SK-N-SH (cell line): Measurements from ENCODE around the gene PTPN5. TPM values are rescaled to one million over a fixed set of nuclear protein-coding genes. Genes with fewer than 3 reads are reported as not detected.

Experiments
- CTCF ChIA-PET: fragments of 300-600, 350-600 bp; formaldehyde crosslinking; extraction: SDS; loops from one replicate; lab custom pipeline; 2021; lab: Yijun Ruan, JAX
- POLR2A ChIA-PET: fragments of 350-600 bp; sonication (Branson Sonifier 250); formaldehyde crosslinking; extraction: SDS; loops from one replicate; lab custom pipeline; 2020; ENCODE audit warnings: antibody characterized with exemption, inconsistent platforms; lab: Yijun Ruan, JAX
- DNase-seq: peaks from one replicate; pipeline ENCODE4 v3.0.0; 2012
- H2AFZ ChIP-seq: fragments of 200-600 bp; sonication (generic); 2 replicates; pipeline ENCODE4 v1.8.1; 2016; ENCODE audit warnings: antibody characterized with exemption, mild to moderate bottlenecking, low read depth
- H3F3A ChIP-seq: fragments of 200-600 bp; sonication (generic); replicated peaks from 2 replicates; pipeline ENCODE3; 2016; ENCODE audit warnings: antibody characterized with exemption, mild to moderate bottlenecking; ENCODE audit not compliant: insufficient read depth
- H3K27ac ChIP-seq, 2 experiments: fragments of 200-500 bp in 1 of 2; fragments of 200-600 bp in 1 of 2; sonication (Bioruptor generic) in 1 of 2; sonication (generic), shearing (Covaris generic) in 1 of 2; 2 replicates each; pipeline versions ENCODE4 v1.5.1 to v1.6.1; 2014 to 2016; ENCODE audit warnings: low read depth in 2 of 2, inconsistent platforms in 1 of 2, low read length in 1 of 2, mild to moderate bottlenecking in 1 of 2, mixed read lengths in 1 of 2
- H3K27me3 ChIP-seq: fragments of 200-600 bp; sonication (generic), shearing (Covaris generic); 2 replicates; pipeline ENCODE4 v1.6.1; 2016; ENCODE audit warnings: mixed run types; ENCODE audit not compliant: insufficient read depth
- H3K36me3 ChIP-seq, 2 experiments: fragments of 200-500 bp in 1 of 2; fragments of 200-600 bp in 1 of 2; sonication (Bioruptor generic) in 1 of 2; sonication (generic) in 1 of 2; replicated peaks in 1 of 2; 2 replicates each; pipeline versions ENCODE3 to v1.5.1; 2014 to 2016; ENCODE audit warnings: low read length in 1 of 2, mild to moderate bottlenecking in 1 of 2; ENCODE audit not compliant: insufficient read depth in 2 of 2, control insufficient read depth in 1 of 2
- H3K4me1 ChIP-seq, 2 experiments: fragments of 200-500 bp in 1 of 2; fragments of 200-600 bp in 1 of 2; sonication (Bioruptor generic) in 1 of 2; sonication (generic), shearing (Covaris generic) in 1 of 2; 2 replicates each; pipeline versions ENCODE4 v1.5.1 to v1.6.1; 2014 to 2016; ENCODE audit warnings: low read depth in 1 of 2, low read length in 1 of 2, mixed run types in 1 of 2; ENCODE audit not compliant: insufficient read depth in 2 of 2, control insufficient read depth in 1 of 2
- H3K4me2 ChIP-seq: fragments of 200-600 bp; sonication (generic), shearing (Covaris generic); 2 replicates; pipeline ENCODE4 v1.6.1; 2017; ENCODE audit warnings: mixed run types
- H3K4me3 ChIP-seq, 2 experiments: fragments of 200-500 bp in 1 of 2; fragments of 200-600 bp in 1 of 2; sonication (Bioruptor generic) in 1 of 2; sonication (generic), shearing (Covaris generic) in 1 of 2; 2 replicates each; pipeline versions ENCODE4 v1.5.1 to v1.8.1; 2014 to 2016; ENCODE audit warnings: low read depth in 2 of 2, inconsistent platforms in 1 of 2, low read length in 1 of 2, mild to moderate bottlenecking in 1 of 2, mixed read lengths in 1 of 2, moderate library complexity in 1 of 2
- H3K79me2 ChIP-seq: fragments of 200-600 bp; sonication (generic); 2 replicates; pipeline ENCODE4 v1.8.1; 2017; ENCODE audit warnings: mild to moderate bottlenecking; ENCODE audit not compliant: insufficient read depth
- H3K9ac ChIP-seq: fragments of 200-600 bp; sonication (generic); 2 replicates; pipeline ENCODE4 v1.6.1; 2017; ENCODE audit warnings: mixed run types
- H3K9me2 ChIP-seq: fragments of 200-600 bp; sonication (generic); 2 replicates; pipeline ENCODE4 v1.6.1; 2017; ENCODE audit warnings: mixed run types
- H3K9me3 ChIP-seq: fragments of 200-600 bp; sonication (generic); 2 replicates; pipeline ENCODE4 v1.6.1; 2017; ENCODE audit warnings: mixed run types, mild to moderate bottlenecking, moderate library complexity
- H4K20me1 ChIP-seq: fragments of 200-600 bp; sonication (generic); 2 replicates; pipeline ENCODE4 v1.6.1; 2017; ENCODE audit warnings: mild to moderate bottlenecking, mixed run types; ENCODE audit not compliant: insufficient read depth
- EP300 ChIP-seq, 2 experiments: IDR thresholded peaks; 2 replicates each; pipeline versions ENCODE4 v1.4.0 to v1.6.1; 2012; ENCODE audit warnings: borderline replicate concordance in 1 of 2, low read depth in 1 of 2, low read length in 1 of 2
- EZH2phosphoT487 ChIP-seq: fragments of 200-600 bp; sonication (generic); IDR thresholded peaks from 2 replicates; pipeline ENCODE4 v1.6.1; 2017; ENCODE audit warnings: low read depth, mixed run types, mild to moderate bottlenecking, antibody characterized with exemption, moderate library complexity, borderline replicate concordance
- GABPA ChIP-seq: IDR thresholded peaks from 2 replicates; pipeline ENCODE4 v1.4.0; 2012; ENCODE audit warnings: low read depth, mild to moderate bottlenecking
- MXI1 ChIP-seq: IDR thresholded peaks from 2 replicates; pipeline ENCODE4 v1.6.1; 2012; ENCODE audit warnings: mild to moderate bottlenecking, low read depth, low read length, improper control_type of control experiment
- RAD21 ChIP-seq: IDR thresholded peaks from 2 replicates; pipeline ENCODE4 v1.6.1; 2012; ENCODE audit warnings: mild to moderate bottlenecking, low read length
- RXRA ChIP-seq: IDR thresholded peaks from 2 replicates; pipeline ENCODE4 v1.4.0; 2012; ENCODE audit warnings: low read depth, mild to moderate bottlenecking, borderline replicate concordance
- SIN3A ChIP-seq: IDR thresholded peaks from 2 replicates; pipeline ENCODE4 v1.6.1; 2012; ENCODE audit warnings: low read depth, mild to moderate bottlenecking, low read length, moderate library complexity, borderline replicate concordance
- SMC3 ChIP-seq: IDR thresholded peaks from 2 replicates; pipeline ENCODE4 v1.6.1; 2012; ENCODE audit warnings: low read depth, low read length, improper control_type of control experiment
- TCF12 ChIP-seq: IDR thresholded peaks from 2 replicates; pipeline ENCODE4 v1.4.0; 2012
- TEAD4 ChIP-seq: IDR thresholded peaks from 2 replicates; pipeline ENCODE4 v1.4.0; 2012; ENCODE audit warnings: mild to moderate bottlenecking, borderline replicate concordance; ENCODE audit not compliant: insufficient read depth
- WGBS: methylation state at CpG from one replicate; pipeline ENCODE4 v1.1.6; 2017; ENCODE audit warnings: low lambda C conversion rate; 5-methylcytosine and 5-hydroxymethylcytosine counted together
- polyA plus RNA-seq, 3 experiments: library from polyadenylated mRNA; depleted of rRNA; stranded (reverse); fragments of >200 nt; gene quantifications; 2 replicates each; pipeline ENCODE4 v1.2.3, GENCODE V29; 2012
- TF ChIP-seq, protein P1 (sequence below): fragments of 150-350 bp; IDR thresholded peaks from 2 replicates; pipeline ENCODE4 v1.6.1; 2016; ENCODE audit warnings: mild to moderate bottlenecking, low read depth, low read length
- TF ChIP-seq, protein P2 (sequence below): IDR thresholded peaks from 2 replicates; pipeline ENCODE4 v1.4.0; 2012; ENCODE audit warnings: low read depth

The PTPN5 gene
- polyA plus RNA-seq, 1 of the 3 experiments (the other 2 are of a cell fraction) = not detected

DNA sequence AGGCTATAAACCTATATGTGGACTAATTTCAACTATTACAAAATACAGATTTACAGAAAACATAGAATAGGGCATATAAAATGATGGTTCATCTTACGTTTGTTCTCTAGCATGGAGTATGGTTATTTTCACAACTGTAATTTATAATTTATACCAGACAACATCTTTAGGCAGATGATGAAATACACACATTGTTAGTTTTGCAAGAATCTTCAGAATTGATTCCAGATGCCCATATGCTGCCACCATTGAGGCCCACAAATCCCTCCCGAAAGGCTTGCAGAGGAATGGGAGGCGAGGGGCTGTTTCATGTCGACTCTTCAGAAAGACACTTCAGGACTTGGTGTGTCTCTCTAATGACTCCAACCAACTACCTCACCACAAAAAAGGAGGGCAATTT, 6.2 kb downstream of the PTPN5 start:
- Histone ChIP-seq H3K4me1 (no peaks in the 10 kb centered on the region; a peak in 1 of 4 replicates), H3K9ac (no peak overlapping the region), H4K20me1 (no peaks in the 10 kb centered on the region), H3K27me3 (peaks cover 13% of the 10 kb centered on the region; the same call in 1 of the 2 replicates), H3F3A (no peaks in the 10 kb centered on the region), H3K27ac (no peak overlapping the region), H3K9me3 (no peaks in the 10 kb centered on the region), H3K4me2 (no peak overlapping the region), H3K9me2 (no peaks in the 10 kb centered on the region), H3K36me3 (no peaks in the 10 kb centered on the region), H3K4me3 (no peak overlapping the region), H3K79me2 (no peaks in the 10 kb centered on the region), H2AFZ (no peak overlapping the region)
- peak; percentile 48 for DNase-seq
- 44% methylated on average over 4 of the region's 4 CpGs for WGBS
- CTCF ChIA-PET = interaction anchor here (0.7 to 4.1 kb wide), 3 partner anchors 11 to 22 kb away, joined by 5 to 25 read pairs (median 16); no protein-coding TSS in a partner anchor
- POLR2A ChIA-PET = no interaction called here
- TF ChIP-seq TEAD4 (no peak), TCF12 (0 out of 2 replicates have a peak, but pooled peaks have one; percentile 15)

DNA sequence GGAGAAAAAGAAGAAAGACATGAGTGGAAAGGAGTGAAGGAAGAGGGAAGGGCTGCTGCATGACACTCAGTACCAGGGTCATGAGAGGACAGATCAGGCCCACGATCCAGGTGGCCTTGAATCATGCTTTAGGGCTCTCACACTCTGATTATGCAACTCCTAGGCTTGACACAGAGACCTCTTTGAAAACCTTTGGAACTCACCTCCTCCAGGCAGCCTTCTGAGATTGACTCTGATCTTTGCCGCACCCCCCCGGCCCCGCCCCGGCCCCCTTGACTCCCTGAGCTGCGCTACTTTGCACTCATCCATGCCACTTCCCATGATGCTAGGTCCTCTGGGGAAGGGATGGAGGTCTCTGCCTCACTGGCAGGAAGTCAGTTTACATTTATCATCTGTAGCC, 10.7 kb downstream of the PTPN5 start:
- WGBS = 57% methylated on average over 6 of the region's 6 CpGs
- POLR2A ChIA-PET = no interaction called here
- H3K4me1 ChIP-seq = peaks cover 0 to 3% of the 10 kb centered on the region in 2 experiments; a peak in 1 of 4 replicates
- no peaks in the 10 kb centered on the region for H3F3A ChIP-seq
- H3K9me2 ChIP-seq = no peaks in the 10 kb centered on the region
- H3K4me2 ChIP-seq = no peak overlapping the region
- no peak overlapping the region for H3K9ac ChIP-seq
- CTCF ChIA-PET = interaction anchor here (0.7 to 9.1 kb wide), 4 partner anchors 16 to 761 kb away, joined by 3 to 185 read pairs (median 10); partner anchors contain the start of gene PTPN5
- TF ChIP-seq, protein P1, sequence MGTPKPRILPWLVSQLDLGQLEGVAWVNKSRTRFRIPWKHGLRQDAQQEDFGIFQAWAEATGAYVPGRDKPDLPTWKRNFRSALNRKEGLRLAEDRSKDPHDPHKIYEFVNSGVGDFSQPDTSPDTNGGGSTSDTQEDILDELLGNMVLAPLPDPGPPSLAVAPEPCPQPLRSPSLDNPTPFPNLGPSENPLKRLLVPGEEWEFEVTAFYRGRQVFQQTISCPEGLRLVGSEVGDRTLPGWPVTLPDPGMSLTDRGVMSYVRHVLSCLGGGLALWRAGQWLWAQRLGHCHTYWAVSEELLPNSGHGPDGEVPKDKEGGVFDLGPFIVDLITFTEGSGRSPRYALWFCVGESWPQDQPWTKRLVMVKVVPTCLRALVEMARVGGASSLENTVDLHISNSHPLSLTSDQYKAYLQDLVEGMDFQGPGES = no peak
- no peak for TF ChIP-seq RAD21
- TF ChIP-seq RXRA = no peak
- no peak for TF ChIP-seq TCF12
- TF ChIP-seq, protein P2, sequence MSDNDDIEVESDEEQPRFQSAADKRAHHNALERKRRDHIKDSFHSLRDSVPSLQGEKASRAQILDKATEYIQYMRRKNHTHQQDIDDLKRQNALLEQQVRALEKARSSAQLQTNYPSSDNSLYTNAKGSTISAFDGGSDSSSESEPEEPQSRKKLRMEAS = no peak
- TF ChIP-seq TEAD4 = no peak
- no peak for TF ChIP-seq EZH2phosphoT487
- no peak for TF ChIP-seq SMC3
- TF ChIP-seq MXI1 = no peak
- TF ChIP-seq GABPA = no peak
- no peak for TF ChIP-seq EP300 (IDR thresholded peaks at IDR 0.05; ENCODE audit: borderline replicate concordance in 1 of 2, low read depth in 1 of 2, low read length in 1 of 2)
- no peak for TF ChIP-seq SIN3A
- no peaks in the 10 kb centered on the region for H3K36me3 ChIP-seq
- H3K27me3 ChIP-seq = no peaks in the 10 kb centered on the region
- no peaks in the 10 kb centered on the region for H3K79me2 ChIP-seq
- H3K4me3 ChIP-seq = no peak overlapping the region
- no peaks in the 10 kb centered on the region for H4K20me1 ChIP-seq
- H3K27ac ChIP-seq = no peak overlapping the region
- H3K9me3 ChIP-seq = no peaks in the 10 kb centered on the region
- no peak for DNase-seq
- no peak overlapping the region for H2AFZ ChIP-seq
